Stomach (tissue), 9 donors: Measurements from ENCODE around the gene NUDT4. TPM values are rescaled to one million over a fixed set of nuclear protein-coding genes. Genes with fewer than 3 reads are reported as not detected.
"Not testable (repeated sequence)": the region's sequence is repeated elsewhere in the genome, so short reads cannot be mapped to it uniquely, and the experiment has no call there.

Source experiments
- DNase-seq, 2 donors: peaks; one replicate each; pipeline versions ENCODE4 v3.0.0 to v3.0.0-alpha.2; 2013 to 2019
- H3K27ac ChIP-seq, 5 donors: fragments of 200-600 bp in 4 of 5; sonication (generic) in 4 of 5; one replicate each; pipeline ENCODE4 v1.5.1; 2013 to 2019; ENCODE audit warnings: mild to moderate bottlenecking in 1 of 5, moderate library complexity in 1 of 5
- H3K27me3 ChIP-seq, 3 donors: fragments of 200-600 bp; sonication (generic); one replicate each; pipeline ENCODE4 v1.5.1; 2017 to 2019; ENCODE audit warnings: mixed run types in 1 of 3
- H3K36me3 ChIP-seq, 4 donors: fragments of 200-600 bp; sonication (generic); 1 replicate in 3 of 4; 2 replicates in 1 of 4; pipeline ENCODE4 v1.5.1; 2016 to 2019
- H3K4me1 ChIP-seq, 4 donors: fragments of 200-600 bp; sonication (generic); one replicate each; pipeline ENCODE4 v1.5.1; 2016 to 2019
- H3K4me3 ChIP-seq, 4 donors: fragments of 200-600 bp; sonication (generic) in 3 of 4; one replicate each; pipeline ENCODE4 v1.5.1; 2016 to 2019; ENCODE audit warnings: mild to moderate bottlenecking in 1 of 4
- H3K9me3 ChIP-seq, 4 donors: fragments of 200-600 bp; sonication (generic); one replicate each; pipeline ENCODE4 v1.5.1; 2016 to 2019
- CTCF ChIP-seq, 7 experiments: fragments of 450-650 bp in 4 of 7; fragments of 200-600 bp in 3 of 7; sonication (generic) in 3 of 7; IDR thresholded peaks; one replicate each; pipeline ENCODE4 v1.5.1; 2016 to 2019; ENCODE audit warnings: antibody characterized with exemption in 7 of 7, control low read depth in 2 of 7, mild to moderate bottlenecking in 1 of 7
- EP300 ChIP-seq: sonication (generic); formaldehyde crosslinking; IDR thresholded peaks from one replicate; pipeline ENCODE4 v1.6.1; 2017; ENCODE audit warnings: antibody characterized with exemption
- POLR2A ChIP-seq, 4 donors: fragments of 450-650 bp; IDR thresholded peaks; one replicate each; pipeline ENCODE4 v1.6.1; 2016; ENCODE audit warnings: antibody characterized with exemption in 4 of 4, control low read depth in 2 of 4, mild to moderate bottlenecking in 1 of 4, moderate library complexity in 1 of 4
- POLR2AphosphoS5 ChIP-seq, 3 donors: sonication (generic); formaldehyde crosslinking; IDR thresholded peaks; one replicate each; pipeline ENCODE4 v1.6.1; 2016; ENCODE audit warnings: antibody characterized with exemption in 3 of 3
- WGBS, 5 donors: extraction: QIAGEN DNeasy Blood & Tissue Kit in 3 of 5; methylation state at CpG; one replicate each; pipeline versions ENCODE4 v1.1.5 to v1.1.7; 2013 to 2018; 5-methylcytosine and 5-hydroxymethylcytosine counted together
- intact Hi-C: fragments of 100-400 bp; cut with DNase I; formaldehyde crosslinking; loops from one replicate; pipeline ENCODE4 v1.15.1; 2023; ENCODE audit warnings: low total_unique reads
- polyA plus RNA-seq, 3 donors: library from polyadenylated mRNA; stranded (reverse); fragments of 200-250 nt; gene quantifications; one replicate each; pipeline ENCODE4 v1.2.3, GENCODE V29; 2013
- total RNA-seq, 5 donors: library from RNA; depleted of rRNA; stranded (reverse); fragments of >200 nt; gene quantifications; one replicate each; pipeline versions ENCODE4 v1.1.0 to v1.2.3, GENCODE V29; 2014 to 2016
- donor health status: healthy with polysubstance abuse.
- donor health status: Bipolar disorder and iron deficiency.
- donor health status: healthy.

The NUDT4 gene
- total and polyA plus RNA-seq, 8 donors = 17.5 to 77.7 (median 29.4) TPM

GRCh38 chr12:93379326-93379980 lies 1.7 kb downstream of the NUDT4 start:
- no peak for TF ChIP-seq POLR2A (IDR thresholded peaks at IDR 0.05)
- no peak for TF ChIP-seq POLR2AphosphoS5 (IDR thresholded peaks at IDR 0.05)
- no peak for TF ChIP-seq CTCF (IDR thresholded peaks at IDR 0.05)
- TF ChIP-seq EP300 = no peak
- WGBS, 5 donors = 2 to 4% (median 3%) methylated on average over 8 of the region's 8 CpGs
- peak overlapping the region; percentile 79 to 97 (median 89) for H3K4me3 ChIP-seq
- H3K4me1 ChIP-seq = peaks cover 19 to 80% (median 63%) of the 10 kb centered on the region in 4 donors
- DNase-seq = peak in 1 of 2 donors; percentile 54
- H3K36me3 ChIP-seq = no peaks in the 10 kb centered on the region
- H3K27ac ChIP-seq = peak overlapping the region; percentile 93 to 98 (median 97)
- no peaks in the 10 kb centered on the region for H3K9me3 ChIP-seq
- intact Hi-C loops = no loop called here
- no peaks in the 10 kb centered on the region for H3K27me3 ChIP-seq

- intact Hi-C loops = no loop called here
- TF ChIP-seq POLR2AphosphoS5 (IDR thresholded peaks at IDR 0.05) = no peak
- no peak for TF ChIP-seq CTCF (IDR thresholded peaks at IDR 0.05)
- TF ChIP-seq EP300 = no peak
- TF ChIP-seq POLR2A (IDR thresholded peaks at IDR 0.05) = no peak
- Histone ChIP-seq H3K9me3 (no peaks in the 10 kb centered on the region), H3K4me1 (peaks cover 24 to 80% (median 61%) of the 10 kb centered on the region in 4 donors), H3K27me3 (no peaks in the 10 kb centered on the region), H3K27ac (peak overlapping the region; percentile 28 to 98 (median 97)), H3K4me3 (peak overlapping the region; percentile 79 to 97 (median 89)), H3K36me3 (no peaks in the 10 kb centered on the region)
- peak in 1 of 2 donors; percentile 23 for DNase-seq
These were observed 2.2 kb downstream of the NUDT4 start for GRCh38 chr12:93379981-93380361.

GRCh38 chr12:93380480-93381121 lies 2.9 kb downstream of the NUDT4 start:
- peak overlapping the region in 4 of 5 donors; percentile 94 to 98 (median 98) for H3K27ac ChIP-seq
- no peaks in the 10 kb centered on the region for H3K9me3 ChIP-seq
- 19 to 34% (median 21%) methylated on average over 2 of the region's 2 CpGs for WGBS, 5 donors
- peak in 1 of 2 donors; percentile 69 for DNase-seq
- intact Hi-C loops = no loop called here
- H3K27me3 ChIP-seq = no peaks in the 10 kb centered on the region
- H3K36me3 ChIP-seq = no peaks in the 10 kb centered on the region
- peaks cover 25 to 82% (median 62%) of the 10 kb centered on the region in 4 donors for H3K4me1 ChIP-seq
- TF ChIP-seq POLR2AphosphoS5 (IDR thresholded peaks at IDR 0.05) (no peak), CTCF (IDR thresholded peaks at IDR 0.05) (peak in 3 of 7 experiments; percentile 6 to 25 (median 14))
- peak overlapping the region; percentile 79 to 97 (median 89) for H3K4me3 ChIP-seq

GRCh38 chr12:93381161-93381975 lies 3.6 kb downstream of the NUDT4 start:
- H3K36me3 ChIP-seq = no peaks in the 10 kb centered on the region
- 34 to 57% (median 39%) methylated on average over 5 of the region's 5 CpGs for WGBS, 5 donors
- H3K4me3 ChIP-seq = peak overlapping the region; percentile 79 to 97 (median 89)
- H3K27me3 ChIP-seq = no peaks in the 10 kb centered on the region
- peak overlapping the region; percentile 24 to 98 (median 97) for H3K27ac ChIP-seq
- DNase-seq = peak in 1 of 2 donors; percentile 24
- H3K9me3 ChIP-seq = no peaks in the 10 kb centered on the region
- H3K4me1 ChIP-seq = peaks cover 25 to 82% (median 55%) of the 10 kb centered on the region in 4 donors
- intact Hi-C loops = no loop called here
- TF ChIP-seq CTCF (IDR thresholded peaks at IDR 0.05) = no peak
- TF ChIP-seq EP300 = no peak
- TF ChIP-seq POLR2A (IDR thresholded peaks at IDR 0.05) = no peak
- no peak for TF ChIP-seq POLR2AphosphoS5 (IDR thresholded peaks at IDR 0.05)

GRCh38 chr12:93381976-93382437 lies 4.3 kb downstream of the NUDT4 start:
- 81 to 91% (median 87%) methylated on average over 5 of the region's 5 CpGs for WGBS, 5 donors
- H3K27me3 ChIP-seq, DNase-seq, H3K9me3 ChIP-seq, intact Hi-C loops, H3K36me3 ChIP-seq: not testable (repeated sequence)
- H3K4me3 ChIP-seq = peak overlapping the region in 3 of 4 donors; percentile 79 to 97 (median 94)
- H3K27ac ChIP-seq = peak overlapping the region in 2 of 5 donors; percentile 97 to 98
- H3K4me1 ChIP-seq = peaks cover 25 to 82% (median 48%) of the 10 kb centered on the region in 4 donors
